SK-N-SH (cell line): ENCODE measurements around the gene MTTP.

Source experiments
- FOXJ3 ChIP-seq: sonication (generic); formaldehyde crosslinking; IDR thresholded peaks from 2 replicates; pipeline ENCODE4 v1.5.1; 2020; ENCODE audit warnings: mild to moderate bottlenecking, missing genetic modification reagents
- FOXM1 ChIP-seq: IDR thresholded peaks from 2 replicates; pipeline ENCODE4 v1.4.0; 2012; ENCODE audit warnings: low read depth, mild to moderate bottlenecking
- GABPA ChIP-seq: IDR thresholded peaks from 2 replicates; pipeline ENCODE4 v1.4.0; 2012; ENCODE audit warnings: low read depth, mild to moderate bottlenecking
- MEF2A ChIP-seq: IDR thresholded peaks from 2 replicates; pipeline ENCODE4 v1.4.0; 2012; ENCODE audit warnings: low read depth, borderline replicate concordance
- RCOR1 ChIP-seq: fragments of 150-350 bp; IDR thresholded peaks from 2 replicates; pipeline ENCODE4 v1.6.1; 2017; ENCODE audit warnings: antibody characterized with exemption, low read length
- RFX5 ChIP-seq: IDR thresholded peaks from 2 replicates; pipeline ENCODE4 v1.6.1; 2012; ENCODE audit warnings: mild to moderate bottlenecking, improper control_type of control experiment, low read length
- RXRA ChIP-seq: IDR thresholded peaks from 2 replicates; pipeline ENCODE4 v1.4.0; 2012; ENCODE audit warnings: low read depth, mild to moderate bottlenecking, borderline replicate concordance
- TAF1 ChIP-seq: IDR thresholded peaks from 2 replicates; pipeline ENCODE4 v1.6.1; 2012; ENCODE audit warnings: low read depth, mild to moderate bottlenecking, low read length, moderate library complexity, borderline replicate concordance
- TCF12 ChIP-seq: IDR thresholded peaks from 2 replicates; pipeline ENCODE4 v1.4.0; 2012
- TF ChIP-seq, protein P1 (sequence below): fragments of 200-600 bp; sonication (generic); IDR thresholded peaks from 2 replicates; pipeline ENCODE4 v1.6.1; 2017; ENCODE audit warnings: antibody characterized with exemption, mild to moderate bottlenecking, moderate library complexity
- TF ChIP-seq, protein P2 (sequence below): IDR thresholded peaks from 2 replicates; pipeline ENCODE4 v1.6.1; 2012; ENCODE audit warnings: mild to moderate bottlenecking, low read depth, low read length, moderate library complexity
- TF ChIP-seq, protein P3 (sequence below): IDR thresholded peaks from 2 replicates; pipeline ENCODE4 v1.4.0; 2012; ENCODE audit warnings: low read depth, borderline replicate concordance

DNA sequence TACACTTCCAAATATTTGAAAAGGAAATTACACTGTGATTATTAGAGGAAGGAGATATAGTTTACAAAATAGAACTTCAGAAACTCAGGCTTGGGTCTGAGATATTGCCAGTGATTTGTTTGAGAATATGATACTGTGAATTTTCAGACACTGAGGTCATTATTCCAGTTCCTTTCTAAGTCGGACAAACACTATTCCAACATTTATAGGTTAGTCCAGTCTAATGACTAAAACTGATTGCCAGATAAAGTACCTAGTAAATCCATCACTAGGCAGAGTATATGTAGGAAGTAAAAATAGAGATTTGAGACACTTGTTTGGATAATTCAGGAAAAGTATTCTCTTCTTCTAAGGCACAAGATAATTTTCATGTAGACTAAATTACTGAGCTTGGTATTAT is 13.2 kb downstream of the MTTP start:
- TF ChIP-seq, protein P1, sequence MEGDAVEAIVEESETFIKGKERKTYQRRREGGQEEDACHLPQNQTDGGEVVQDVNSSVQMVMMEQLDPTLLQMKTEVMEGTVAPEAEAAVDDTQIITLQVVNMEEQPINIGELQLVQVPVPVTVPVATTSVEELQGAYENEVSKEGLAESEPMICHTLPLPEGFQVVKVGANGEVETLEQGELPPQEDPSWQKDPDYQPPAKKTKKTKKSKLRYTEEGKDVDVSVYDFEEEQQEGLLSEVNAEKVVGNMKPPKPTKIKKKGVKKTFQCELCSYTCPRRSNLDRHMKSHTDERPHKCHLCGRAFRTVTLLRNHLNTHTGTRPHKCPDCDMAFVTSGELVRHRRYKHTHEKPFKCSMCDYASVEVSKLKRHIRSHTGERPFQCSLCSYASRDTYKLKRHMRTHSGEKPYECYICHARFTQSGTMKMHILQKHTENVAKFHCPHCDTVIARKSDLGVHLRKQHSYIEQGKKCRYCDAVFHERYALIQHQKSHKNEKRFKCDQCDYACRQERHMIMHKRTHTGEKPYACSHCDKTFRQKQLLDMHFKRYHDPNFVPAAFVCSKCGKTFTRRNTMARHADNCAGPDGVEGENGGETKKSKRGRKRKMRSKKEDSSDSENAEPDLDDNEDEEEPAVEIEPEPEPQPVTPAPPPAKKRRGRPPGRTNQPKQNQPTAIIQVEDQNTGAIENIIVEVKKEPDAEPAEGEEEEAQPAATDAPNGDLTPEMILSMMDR = no peak
- TF ChIP-seq FOXM1 = no peak
- TF ChIP-seq RFX5 = no peak
- TF ChIP-seq, protein P2, sequence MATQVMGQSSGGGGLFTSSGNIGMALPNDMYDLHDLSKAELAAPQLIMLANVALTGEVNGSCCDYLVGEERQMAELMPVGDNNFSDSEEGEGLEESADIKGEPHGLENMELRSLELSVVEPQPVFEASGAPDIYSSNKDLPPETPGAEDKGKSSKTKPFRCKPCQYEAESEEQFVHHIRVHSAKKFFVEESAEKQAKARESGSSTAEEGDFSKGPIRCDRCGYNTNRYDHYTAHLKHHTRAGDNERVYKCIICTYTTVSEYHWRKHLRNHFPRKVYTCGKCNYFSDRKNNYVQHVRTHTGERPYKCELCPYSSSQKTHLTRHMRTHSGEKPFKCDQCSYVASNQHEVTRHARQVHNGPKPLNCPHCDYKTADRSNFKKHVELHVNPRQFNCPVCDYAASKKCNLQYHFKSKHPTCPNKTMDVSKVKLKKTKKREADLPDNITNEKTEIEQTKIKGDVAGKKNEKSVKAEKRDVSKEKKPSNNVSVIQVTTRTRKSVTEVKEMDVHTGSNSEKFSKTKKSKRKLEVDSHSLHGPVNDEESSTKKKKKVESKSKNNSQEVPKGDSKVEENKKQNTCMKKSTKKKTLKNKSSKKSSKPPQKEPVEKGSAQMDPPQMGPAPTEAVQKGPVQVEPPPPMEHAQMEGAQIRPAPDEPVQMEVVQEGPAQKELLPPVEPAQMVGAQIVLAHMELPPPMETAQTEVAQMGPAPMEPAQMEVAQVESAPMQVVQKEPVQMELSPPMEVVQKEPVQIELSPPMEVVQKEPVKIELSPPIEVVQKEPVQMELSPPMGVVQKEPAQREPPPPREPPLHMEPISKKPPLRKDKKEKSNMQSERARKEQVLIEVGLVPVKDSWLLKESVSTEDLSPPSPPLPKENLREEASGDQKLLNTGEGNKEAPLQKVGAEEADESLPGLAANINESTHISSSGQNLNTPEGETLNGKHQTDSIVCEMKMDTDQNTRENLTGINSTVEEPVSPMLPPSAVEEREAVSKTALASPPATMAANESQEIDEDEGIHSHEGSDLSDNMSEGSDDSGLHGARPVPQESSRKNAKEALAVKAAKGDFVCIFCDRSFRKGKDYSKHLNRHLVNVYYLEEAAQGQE = no peak
- TF ChIP-seq, protein P3, sequence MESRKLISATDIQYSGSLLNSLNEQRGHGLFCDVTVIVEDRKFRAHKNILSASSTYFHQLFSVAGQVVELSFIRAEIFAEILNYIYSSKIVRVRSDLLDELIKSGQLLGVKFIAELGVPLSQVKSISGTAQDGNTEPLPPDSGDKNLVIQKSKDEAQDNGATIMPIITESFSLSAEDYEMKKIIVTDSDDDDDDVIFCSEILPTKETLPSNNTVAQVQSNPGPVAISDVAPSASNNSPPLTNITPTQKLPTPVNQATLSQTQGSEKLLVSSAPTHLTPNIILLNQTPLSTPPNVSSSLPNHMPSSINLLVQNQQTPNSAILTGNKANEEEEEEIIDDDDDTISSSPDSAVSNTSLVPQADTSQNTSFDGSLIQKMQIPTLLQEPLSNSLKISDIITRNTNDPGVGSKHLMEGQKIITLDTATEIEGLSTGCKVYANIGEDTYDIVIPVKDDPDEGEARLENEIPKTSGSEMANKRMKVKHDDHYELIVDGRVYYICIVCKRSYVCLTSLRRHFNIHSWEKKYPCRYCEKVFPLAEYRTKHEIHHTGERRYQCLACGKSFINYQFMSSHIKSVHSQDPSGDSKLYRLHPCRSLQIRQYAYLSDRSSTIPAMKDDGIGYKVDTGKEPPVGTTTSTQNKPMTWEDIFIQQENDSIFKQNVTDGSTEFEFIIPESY = no peak
- no peak for TF ChIP-seq TAF1
- TF ChIP-seq GABPA = no peak
- TF ChIP-seq FOXJ3 (CRISPR knock-in tag) = no peak
- TF ChIP-seq RCOR1 = no peak
- no peak for TF ChIP-seq RXRA
- no peak for TF ChIP-seq TCF12
- no peak for TF ChIP-seq MEF2A
